ENCODE data around the gene ARMC7.
A peak's percentile ranks its signal among the peaks of the same experiment; 100 is the strongest.
"Not testable (repeated sequence)": the region's sequence is repeated elsewhere in the genome, so short reads cannot be mapped to it uniquely, and the experiment has no call there.

Gene ARMC7

DNA sequence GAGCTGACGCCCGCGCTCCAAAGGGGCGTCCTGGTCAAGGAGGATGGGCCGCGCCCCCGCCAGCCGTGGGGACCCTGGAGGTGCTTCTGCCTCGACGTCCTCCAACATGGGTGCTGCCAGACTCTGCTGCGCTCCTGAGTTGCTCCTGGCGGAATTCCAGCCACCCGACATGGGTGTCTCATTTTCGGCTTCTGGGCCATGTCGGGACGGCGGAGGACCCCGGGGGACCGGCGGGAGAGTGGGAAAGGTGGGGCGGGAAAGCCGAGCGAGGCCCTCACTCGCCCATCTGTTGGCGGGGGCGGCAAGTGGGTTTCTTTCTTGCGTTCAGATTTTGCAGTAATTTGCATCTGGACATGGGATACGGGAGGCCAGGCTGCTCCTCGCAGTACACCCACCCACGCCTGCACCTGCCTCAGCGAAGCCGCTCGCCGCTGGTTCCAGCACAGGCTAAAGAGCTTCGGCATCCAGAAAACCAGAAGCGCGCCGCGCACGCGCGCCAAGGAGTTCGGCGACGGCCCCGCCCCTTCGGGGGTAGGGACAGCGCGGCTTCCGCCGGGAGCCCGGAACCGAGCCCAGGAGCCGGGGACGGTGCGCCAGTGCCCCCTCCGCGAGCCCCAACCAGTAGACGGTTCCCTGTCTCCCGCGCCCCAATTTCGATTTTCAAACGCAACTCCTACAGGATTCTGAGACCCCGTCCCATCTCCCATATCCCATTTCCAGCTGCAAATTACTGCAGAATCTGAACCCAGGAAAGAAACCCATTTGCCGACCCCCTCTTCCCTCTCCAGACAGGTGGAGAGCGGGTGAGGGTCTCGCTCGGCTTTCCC, at the start of gene ARMC7:
ARMC7 (plus strand) TSS at position 563 of the 827 bp plus-strand sequence. CDS start 320 bp downstream, outside the sequence.
- DNase-seq, result peak; percentile 89 to 93

DNA sequence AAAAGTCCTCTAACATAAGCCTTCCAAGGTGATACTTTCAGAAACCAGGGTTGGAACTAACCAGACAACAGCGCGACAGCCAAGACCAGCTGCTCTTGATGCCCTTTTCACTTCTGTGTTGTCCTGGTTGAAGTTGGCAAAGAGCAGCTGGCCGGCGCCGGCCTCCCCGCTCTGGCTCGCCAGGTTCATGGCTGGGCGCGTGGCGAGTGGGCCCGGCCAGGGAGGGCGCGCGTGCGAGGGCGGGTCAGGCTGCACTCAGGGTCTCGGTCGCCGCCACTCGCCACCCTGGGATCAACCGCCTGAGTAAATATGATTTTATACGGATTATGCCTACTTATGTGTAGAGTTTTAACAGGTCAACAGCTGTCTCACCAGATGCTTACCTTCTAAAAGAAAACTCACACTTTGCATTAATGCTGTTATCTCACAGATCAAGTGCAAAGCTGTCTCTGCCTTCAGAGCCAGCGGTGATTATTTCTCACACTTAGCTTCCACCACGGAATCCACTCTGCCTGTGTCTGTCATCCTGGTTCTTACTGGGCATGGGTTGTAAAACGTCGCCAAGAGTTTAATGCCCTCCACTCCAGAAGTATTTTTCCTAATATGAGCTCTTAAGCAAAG, 49.2 kb upstream of the ARMC7 start:
- no peak for DNase-seq

DNA sequence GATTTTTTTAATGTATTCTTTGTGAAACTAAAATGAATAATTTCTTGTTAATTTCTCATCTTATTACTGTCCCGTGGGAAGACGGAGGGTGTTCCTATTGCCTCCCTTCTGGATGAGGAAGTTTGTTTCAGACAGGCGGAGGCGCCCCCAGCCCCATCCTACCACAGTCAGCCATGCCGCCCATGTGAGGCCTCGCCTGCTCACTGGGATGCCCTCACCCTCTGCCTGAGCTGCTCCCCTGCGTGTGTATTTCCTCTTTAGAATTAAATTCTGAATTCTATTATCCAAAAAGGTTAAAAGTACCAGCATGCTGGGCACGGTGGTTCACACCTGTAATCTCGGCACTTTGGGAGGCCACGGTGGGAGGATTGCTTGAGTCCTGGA, 48.7 kb upstream of the ARMC7 start:
- DNase-seq, result no peak

DNA sequence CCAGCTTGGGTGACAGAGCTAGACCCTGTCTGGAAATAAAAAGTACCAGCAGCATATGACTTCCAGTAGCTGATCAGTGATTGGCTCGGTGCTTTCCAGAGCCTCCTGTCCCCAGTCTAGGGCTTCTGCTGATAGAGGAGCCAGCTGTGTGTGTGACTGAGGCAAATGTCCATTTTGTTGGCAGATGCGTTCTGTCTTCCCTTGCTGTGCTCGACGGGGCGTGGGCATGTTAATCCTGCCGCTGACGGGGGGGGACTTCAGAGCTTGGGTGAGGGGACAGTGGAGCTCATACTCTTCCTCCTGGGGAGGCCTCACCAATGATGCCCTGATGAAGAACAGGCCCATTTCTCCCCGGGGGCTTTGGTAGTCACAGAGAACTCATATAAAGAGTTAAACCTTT, 48.2 kb upstream of the ARMC7 start:
- DNase-seq, result no peak

DNA sequence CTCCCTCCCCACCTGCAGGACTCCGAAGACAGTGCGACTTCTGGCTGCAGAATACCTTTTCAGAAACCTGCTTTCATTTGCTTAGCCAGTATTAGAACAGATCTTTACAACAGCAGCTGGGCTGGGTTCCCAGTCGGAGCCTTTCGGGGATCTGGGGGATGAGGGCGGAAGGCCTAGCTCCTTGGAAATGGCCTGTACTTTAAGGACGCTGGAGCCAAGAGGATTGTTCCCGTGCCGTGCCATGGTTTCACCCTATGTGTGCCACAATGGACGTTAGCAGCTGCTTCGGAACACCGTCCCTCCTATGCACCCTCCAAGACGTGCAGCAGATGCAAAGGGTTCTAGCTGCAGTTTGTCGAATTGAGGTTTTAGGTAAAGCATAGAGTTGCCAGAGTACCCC, 46.6 kb upstream of the ARMC7 start:
- no peak for DNase-seq

DNA sequence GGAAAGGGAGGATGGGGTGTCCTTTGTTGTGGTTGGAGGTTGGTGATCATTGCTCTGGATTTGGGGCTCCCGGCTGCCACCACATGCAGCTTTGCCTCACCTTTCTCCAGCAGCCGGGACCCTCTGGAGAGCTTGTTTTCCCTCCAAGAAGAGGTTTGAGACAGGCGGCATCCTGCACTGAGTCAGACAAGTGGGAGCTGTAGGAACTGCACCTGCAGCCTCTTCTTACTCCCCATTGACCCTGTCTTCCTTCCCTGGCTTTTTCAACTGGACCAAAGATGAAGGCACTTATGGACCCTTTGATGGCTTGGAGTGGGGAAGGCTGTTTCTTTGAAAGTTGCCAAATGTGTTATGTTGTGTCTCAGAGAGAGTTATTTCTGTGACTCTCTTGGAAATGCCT, 46.1 kb upstream of the ARMC7 start:
- DNase-seq, result no peak

DNA sequence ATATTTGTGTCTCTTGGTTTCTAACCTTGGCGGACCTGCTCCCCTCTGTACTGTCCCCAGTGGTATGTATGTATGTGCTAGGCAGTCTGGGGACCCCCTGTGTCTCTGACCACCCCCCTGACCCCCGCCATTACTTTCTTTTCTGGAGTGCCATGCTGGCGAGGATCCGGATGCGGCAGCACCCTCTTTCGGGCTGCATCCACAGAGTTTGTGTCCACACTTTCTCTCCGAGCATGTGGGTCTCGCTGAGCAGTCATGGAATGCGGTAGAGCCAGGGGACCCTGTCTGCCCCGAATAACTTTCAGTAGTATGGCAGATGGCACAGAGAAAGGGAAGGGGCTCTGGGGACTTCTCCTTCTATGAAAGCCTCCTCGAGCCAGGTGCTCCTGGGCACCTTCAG, 45.7 kb upstream of the ARMC7 start:
- no peak for DNase-seq

DNA sequence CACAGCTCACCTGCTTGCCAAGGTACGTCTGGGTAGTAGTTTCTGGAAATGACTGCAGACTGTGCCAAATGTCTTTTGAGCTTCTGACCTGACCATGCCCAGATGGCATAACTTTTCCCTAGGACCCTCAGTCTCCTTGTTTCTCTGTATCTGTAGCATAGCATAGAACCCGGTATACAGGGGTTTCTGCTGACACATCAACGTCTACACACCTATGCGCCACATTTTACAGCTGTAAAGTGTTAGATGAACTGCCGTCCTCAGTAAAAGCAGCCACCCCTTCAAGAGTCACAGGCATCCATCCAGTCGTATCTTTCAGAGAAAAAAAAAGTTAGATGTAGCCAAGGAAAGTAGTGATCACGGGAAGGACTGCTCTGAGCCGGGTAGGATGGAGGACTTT, 45.3 kb upstream of the ARMC7 start:
- DNase-seq, result no peak

DNA sequence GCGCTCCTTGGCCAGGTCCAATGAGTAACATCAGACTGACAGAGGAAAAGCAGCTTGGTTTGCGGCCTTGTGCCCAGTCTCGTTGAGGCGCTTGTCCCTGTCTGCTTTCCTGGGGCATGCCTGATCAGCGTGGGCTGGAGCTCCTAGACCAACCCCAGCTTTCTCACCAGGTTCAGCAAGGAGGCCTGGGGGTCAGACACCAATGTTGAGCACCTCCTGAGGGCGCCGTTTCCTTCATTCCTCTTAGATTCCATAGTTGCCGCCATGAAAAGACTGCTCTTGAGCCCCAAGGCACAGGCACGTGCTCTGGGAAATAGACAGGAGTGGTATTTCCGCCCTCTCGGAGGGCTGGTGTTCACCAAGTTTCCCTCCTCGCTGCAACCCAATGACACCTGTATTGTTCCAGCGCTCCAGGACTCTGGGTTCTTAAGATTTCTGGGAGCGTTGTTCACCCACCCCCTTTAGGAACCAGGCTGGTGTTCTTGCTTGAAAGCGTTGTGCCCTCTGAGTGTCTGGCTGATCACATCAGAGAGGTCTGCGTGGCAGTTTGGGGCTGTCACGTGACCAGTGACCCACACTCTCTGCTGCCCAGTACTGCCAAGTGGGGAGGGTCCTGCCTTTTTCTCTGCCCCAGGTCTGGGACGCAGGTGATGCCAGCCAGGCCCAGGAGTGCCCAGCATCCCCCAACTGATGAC, 44.8 kb upstream of the ARMC7 start:
- no peak for DNase-seq

DNA sequence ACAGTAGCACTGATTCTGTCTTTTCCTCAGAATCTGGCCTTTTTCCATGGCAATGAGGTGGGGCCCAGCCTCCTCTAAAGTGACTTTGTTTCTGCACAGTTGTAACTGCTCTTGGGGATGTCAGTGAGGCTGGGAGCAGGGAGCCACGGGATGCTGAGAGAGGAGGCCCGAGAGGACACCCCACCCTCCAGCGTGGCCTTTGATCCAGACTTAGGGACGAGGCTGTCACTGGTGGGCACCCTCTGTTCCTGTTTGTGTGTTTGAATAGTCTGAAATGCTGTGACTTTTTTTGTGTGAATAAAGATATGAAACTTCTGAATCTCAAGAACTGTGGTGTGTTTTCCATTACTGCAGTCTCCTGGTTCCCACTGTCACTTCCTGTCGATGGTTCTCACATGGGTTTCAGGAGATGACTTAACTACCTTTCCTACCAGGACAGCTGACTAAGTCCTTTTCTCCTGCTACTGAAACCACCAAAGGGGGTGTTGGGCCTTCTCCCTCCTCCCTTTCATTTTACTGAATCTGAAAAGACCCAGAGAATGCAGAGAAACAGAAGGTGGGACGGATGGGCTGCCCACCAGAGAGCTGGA, 44.1 kb upstream of the ARMC7 start:
- DNase-seq, result no peak

DNA sequence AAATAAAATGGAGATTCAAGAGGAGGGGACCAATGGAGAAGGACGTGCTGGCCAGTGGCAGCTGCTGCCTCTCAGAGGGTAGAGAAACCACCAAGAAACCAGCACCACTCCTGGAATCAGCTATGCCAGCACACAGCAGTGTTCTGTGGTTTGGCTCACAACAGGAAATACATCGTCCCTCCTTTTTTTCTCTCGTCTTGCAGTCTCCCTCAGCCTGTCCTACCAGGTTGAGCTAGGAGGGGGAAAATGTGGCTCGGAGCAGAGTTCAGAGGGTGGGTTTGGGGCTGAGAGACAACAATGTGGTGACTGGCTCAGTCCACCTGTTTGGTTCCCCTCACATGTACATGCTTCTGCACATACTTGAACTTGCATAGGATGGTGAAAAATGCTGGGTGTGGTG, 41.9 kb upstream of the ARMC7 start:
- peak in 1 of 2 donors; percentile 32 for DNase-seq

DNA sequence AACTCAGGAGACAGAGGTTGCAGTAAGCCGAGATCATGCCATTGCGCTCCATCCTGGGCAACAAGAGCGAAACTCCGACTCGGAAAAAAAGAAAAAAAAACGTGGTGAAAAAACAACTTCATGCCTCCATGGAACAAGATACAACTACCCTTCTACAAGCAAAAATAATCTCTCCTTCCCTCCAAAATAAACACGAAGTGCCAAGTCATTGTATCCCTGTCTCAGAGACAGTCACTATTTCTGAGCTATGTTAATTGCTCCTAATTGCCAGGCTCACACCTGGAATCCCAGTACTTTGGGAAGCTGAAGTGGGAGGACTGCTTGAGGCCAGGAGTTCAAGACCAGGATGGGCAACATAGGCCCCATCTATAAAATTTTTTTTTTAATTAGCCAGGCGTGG, 41.0 kb upstream of the ARMC7 start:
- DNase-seq, result no peak

DNA sequence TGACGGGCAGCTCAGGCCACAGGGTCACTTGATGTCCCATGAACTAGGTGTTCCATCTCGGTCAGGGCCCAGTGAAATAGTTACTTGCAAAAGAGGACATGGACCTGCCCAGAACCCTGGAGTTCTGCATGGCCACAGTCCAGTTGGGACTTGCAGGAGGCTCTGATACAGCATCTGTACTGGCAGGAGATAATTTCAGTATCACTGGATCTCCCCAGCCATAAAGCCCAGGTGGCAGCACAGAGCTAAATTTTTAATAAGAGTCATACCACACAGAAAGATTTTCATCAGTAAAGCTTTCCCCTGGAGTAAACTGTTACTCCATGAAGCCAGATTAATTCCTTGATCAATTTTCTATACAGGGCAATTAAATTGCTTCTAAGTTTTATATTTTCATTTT, 40.0 kb upstream of the ARMC7 start:
- DNase-seq, result no peak

DNA sequence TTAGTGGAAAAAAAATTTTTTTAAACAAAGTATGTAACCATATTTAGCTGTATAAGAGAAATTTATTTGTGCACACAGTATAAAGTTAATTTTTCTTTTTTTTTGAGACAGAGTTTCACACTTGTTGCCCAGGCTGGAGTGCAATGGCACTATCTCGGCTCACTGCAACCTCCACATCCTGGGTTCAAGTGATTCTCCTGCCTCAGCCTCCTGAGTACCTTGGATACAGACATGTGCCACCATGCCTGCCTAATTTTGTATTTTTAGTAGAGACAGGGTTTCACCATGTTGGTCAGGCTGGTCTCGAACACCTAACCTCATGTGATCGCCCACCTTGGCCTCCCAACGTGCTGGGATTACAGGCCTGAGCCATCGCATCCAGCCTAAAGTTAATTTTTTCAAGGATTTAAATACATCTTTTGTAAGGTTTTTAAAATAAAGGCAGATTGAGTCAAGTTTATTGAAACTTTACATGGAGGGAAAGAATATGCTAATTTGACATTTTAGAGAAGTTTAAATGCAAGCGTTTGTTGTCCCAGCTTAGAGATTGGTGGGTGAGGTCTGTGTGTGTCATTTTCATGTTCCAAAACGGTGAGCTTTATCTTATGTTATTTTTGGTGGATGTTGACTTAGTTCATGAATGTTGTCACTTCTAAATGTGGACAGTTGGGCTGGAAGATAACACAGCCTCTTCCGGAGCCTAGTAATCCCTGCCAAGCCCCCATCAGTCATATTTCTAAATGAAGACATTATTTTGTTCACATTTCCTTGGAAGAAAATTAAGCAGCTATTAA, 38.1 kb upstream of the ARMC7 start:
- DNase-seq, result not testable (repeated sequence)

DNA sequence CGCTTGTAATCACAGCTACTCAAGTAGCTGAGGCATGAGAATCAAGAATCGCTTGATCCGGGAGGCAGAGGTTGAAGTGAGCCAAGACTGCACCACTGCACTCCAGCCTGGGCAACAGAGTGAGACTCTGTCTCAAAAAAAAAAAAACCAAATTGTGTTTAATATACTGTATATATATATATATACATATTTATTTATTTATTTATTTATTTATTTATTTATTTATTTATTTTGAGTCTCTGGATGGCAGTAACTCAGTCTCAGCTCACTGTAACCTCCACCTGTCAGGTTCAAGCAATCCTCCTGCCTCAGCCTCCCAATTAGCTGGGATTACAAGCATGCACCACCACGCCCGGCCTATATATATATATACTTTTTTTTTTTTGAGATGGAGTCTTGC, 36.9 kb upstream of the ARMC7 start:
- not testable (repeated sequence) for DNase-seq

DNA sequence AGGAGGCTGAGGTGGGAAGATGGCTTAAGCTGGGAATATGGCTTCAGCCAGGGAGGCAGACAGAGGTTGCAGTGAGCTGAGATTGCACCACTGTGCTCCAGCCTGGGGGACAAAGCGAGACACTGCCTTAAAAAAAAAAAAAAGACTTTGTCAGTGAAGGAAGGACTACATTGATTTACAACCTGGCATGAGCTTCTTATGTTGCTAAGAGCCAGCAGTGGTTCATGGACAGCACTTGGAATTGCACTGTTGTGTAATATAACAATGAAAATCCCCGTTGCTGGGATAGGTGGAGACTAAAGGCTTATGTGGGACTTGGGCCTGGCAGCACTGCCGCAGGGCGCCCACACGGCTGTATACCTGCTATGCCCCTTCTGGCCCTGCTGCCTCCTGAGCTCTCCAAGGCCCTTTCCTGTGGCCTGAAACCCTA, 36.1 kb upstream of the ARMC7 start:
- no peak for DNase-seq

DNA sequence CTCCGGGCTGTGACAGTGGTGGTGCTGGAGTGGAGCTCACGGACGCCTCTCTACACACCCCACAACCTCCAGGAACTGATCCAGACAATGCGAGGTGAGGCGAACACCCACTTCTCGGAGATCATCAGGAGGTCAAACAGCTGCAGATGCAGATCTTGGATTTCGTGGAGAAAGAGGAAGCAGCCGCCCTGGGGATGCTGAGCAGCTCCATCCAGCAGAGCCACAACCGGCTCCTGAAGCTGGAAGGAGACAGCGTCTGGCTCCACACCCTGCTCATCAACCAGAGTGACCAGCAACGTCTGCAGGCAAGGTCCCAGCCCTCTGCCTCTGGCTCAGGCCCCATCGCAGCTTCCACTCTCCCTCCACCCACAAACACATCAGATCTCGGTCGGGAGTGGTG, 35.2 kb upstream of the ARMC7 start:
- no peak for DNase-seq

DNA sequence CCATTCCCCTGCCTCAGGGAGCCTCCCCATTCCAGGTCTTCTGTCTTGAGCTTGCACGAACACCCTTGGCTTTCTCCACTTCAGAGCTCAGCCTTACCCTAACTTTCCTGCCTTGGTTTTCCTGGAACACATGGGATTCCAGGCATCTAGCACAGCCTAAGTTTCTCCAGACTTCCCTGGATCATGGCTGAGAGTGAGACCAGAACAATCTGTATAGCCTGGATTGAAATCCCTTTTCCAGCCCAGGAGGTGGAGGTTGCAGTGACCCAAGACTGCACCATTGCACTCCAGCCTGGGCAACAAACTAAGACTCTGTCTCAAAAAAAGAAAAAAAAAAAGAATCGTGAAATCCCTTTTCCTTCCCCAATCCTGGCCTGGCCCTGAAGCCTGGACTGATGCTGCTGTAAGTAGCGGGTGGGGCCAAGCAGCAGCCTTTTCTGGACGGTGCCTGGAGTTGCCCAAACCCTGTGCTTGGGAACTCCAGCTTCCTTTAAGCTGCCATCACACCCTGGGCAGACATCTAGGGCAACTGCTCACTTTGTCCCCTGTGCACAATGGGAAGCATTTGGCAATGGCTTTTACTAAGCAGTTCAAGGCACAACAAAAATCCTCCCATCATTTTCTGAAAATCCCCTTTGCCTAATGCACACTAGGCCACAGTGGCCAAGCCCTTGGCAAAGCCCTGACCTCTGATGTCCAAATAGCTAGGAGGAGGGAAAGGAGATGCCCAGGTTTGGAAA, 34.0 kb upstream of the ARMC7 start:
- no peak for DNase-seq

DNA sequence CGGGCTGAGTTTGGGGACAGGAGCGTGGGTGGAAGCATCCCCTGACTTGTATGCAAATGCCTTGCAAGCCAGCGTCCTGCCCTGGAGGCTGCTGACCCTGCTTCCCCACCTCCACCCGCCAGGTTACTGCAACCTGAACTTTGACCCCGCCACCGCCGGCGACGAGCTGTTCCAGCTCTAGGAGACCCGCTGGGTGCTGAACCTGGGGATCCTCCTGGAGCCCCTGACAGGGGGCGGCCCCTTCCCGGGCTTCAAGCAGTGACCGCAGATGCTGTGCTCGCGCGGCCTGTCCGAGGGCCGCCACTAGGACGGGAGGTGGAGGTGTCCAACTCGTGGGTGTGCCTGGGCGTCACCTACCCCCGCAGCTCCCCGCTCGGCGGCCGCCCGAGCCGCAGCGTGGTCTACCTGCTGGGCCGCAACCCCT, 32.7 kb upstream of the ARMC7 start:
- DNase-seq, result no peak

DNA sequence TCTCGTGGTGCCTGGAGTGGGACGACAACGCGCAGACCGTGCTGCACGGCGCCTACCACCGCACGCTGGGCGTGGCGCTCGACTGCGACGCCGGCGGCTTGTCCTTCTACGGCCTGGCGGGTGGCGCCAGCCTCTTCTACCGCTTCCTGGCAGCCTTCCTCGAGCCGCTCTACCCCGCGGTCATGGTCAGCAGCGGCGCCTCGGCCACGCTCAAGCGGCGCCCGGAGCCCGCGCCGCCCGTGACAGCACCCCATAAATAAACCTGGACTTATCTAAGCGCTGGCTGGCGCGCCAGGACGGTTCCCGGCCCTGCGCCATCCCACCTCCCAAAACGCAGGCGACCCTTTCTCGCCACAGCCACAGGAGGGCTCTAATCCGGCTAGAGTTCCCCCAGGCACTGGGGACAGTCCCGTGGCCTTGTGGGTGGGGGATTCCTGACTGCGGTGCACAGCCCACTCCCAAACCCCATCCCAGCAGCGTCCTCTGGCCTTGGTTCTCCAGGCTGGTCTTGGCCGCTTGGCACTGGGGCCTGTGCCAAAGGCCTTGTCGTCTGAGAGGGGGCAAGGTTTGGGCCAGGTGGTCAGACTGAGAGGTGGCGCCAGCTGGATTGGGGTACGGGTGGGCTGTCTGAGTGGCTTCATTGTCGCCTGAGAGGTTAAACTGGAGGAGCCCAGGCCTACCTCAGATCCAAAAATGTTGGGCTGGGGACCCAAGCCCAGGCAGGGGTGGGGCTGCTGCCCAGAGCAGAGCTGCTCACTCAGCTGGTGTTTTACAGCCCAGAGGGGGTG, 32.1 kb upstream of the ARMC7 start:
- DNase-seq, result peak; percentile 45 to 54

Measured in CD4-positive, alpha-beta T cell treated with Interferon alpha-2 for 1 hour (primary cell).